ENCODE measurements around the gene USP5.

Gene USP5

DNA sequence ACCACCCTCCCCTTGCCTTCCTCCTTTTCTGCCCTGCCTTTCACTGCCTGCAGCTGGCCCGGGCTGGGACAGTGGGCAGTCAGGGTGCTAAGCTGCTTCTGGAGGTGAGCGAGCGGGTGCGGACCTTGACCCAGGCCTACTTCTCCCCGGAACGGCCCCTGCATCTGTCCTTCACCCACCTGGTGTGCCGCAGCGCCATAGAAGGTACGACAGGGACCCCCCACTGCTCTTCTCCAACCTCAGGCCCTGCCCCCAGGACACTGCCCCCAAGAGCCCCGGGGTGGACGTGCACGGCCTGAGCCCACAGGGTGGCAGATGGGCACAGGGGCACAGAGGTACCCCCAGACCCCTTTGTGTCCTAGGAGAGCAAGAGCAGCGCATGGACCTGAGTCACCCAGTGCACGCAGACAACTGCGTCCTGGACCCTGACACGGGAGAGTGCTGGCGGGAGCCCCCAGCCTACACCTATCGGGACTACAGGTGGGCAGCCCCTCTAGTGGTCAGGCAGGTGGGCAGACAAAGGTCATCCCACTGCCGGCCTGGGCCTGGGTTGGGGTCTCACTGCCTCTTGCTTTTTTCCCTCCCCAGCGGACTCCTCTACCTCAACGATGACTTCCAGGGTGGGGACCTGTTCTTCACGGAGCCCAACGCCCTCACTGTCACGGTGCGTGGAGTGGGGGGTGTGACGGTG lies 14.4 kb upstream of the USP5 start:
- Histone ChIP-seq H3K27ac (ENCODE audit: low read depth, low read length) (no peak overlapping the region), H3K23ac (ENCODE audit: low read length) (no peak overlapping the region), H3K56ac (ENCODE audit: low read length) (no peak overlapping the region), H2AK5ac (ENCODE audit: low read length) (no peak overlapping the region), H3K79me1 (ENCODE audit: low read length) (no peaks in the 10 kb centered on the region), H3K18ac (ENCODE audit: low read length) (no peak overlapping the region), H3K4me1 (ENCODE audit: control insufficient read depth, low read depth, low read length) (no peaks in the 10 kb centered on the region), H2BK15ac (replicated peaks; ENCODE audit: low read depth) (no peak overlapping the region), H3K4me3 (ENCODE audit: low read length) (no peak overlapping the region), H3K9ac (ENCODE audit: low read length) (no peak overlapping the region), H2BK5ac (ENCODE audit: low read length) (no peak overlapping the region), H3K4ac (ENCODE audit: low read depth, low read length) (no peak overlapping the region), H3K27me3 (ENCODE audit: insufficient read depth, low read length, poor library complexity) (no peaks in the 10 kb centered on the region), H3K36me3 (ENCODE audit: control insufficient read depth, insufficient read depth, low read length) (peaks cover 18% of the 10 kb centered on the region), H4K8ac (ENCODE audit: low read depth, low read length) (no peak overlapping the region), H3K79me2 (ENCODE audit: control insufficient read depth, insufficient read depth, low read length) (no peaks in the 10 kb centered on the region), H4K5ac (ENCODE audit: low read length) (no peak overlapping the region), H3K4me2 (ENCODE audit: low read length) (no peak overlapping the region), H2BK120ac (ENCODE audit: low read depth, low read length) (no peak overlapping the region)
- WGBS (ENCODE audit: extremely low coverage, insufficient coverage, low lambda C conversion rate) = no CpG with 5 or more reads among the region's 26 CpGs
- DNase-seq = no peak

DNA sequence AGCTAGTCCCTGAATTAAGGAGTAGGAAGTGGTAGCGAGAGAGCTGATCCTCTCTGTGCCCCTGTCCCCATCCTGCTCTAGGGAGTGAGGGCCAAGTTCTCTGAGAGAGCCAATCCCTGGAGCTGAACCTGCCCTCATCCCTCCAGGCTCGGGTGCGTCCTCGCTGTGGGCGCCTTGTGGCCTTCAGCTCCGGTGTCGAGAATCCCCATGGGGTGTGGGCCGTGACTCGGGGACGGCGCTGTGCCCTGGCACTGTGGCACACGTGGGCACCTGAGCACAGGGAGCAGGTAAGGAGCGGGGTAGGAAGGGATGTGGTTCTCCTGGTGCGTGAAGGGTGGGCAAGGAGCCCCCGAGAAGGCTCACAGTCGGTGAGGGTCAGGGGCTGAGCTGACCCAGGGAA lies 13.1 kb upstream of the USP5 start:
- WGBS (ENCODE audit: extremely low coverage, insufficient coverage, low lambda C conversion rate) = no CpG with 5 or more reads among the region's 16 CpGs
- H3K27ac ChIP-seq (ENCODE audit: low read depth, low read length) = no peak overlapping the region

DNA sequence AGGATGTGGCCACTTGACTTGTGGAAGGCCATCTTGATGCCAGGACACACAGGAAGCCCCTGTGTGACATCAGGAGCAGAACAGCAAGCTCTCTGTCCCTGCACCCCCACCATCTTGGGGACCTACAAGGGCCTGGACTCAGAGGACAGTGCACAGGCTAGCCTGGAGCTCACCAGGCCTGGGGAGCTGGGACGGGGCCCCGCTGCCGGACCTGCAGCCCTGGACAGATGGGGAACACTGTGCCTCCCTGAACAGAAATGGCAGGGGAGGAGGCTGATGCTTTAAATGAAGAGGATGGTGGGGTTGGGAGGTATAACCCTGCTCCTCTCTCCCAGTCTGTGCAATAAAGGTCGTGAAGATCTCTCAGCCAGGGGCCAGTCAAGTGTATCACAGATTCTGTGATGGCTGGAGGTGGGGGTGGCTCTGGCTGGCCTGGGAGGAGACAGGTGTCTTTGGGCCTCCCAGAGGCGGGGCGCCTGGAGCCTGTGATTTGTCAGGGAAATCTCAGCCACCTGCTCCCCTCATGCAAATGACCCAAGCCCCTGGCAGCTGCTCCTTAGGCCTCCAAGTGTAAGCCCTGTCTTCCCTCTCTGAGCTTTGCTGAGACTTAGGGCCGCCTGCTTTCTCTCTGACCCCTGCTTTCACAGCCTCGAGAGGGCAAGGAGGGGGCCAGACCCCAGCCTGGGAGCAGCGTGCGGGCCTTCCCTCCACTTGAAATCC lies 12.3 kb upstream of the USP5 start:
- Histone ChIP-seq H3K4me3 (ENCODE audit: low read length) (no peak overlapping the region), H3K9ac (ENCODE audit: low read length) (no peak overlapping the region), H3K27ac (ENCODE audit: low read depth, low read length) (no peak overlapping the region), H3K18ac (ENCODE audit: low read length) (no peak overlapping the region), H3K27me3 (ENCODE audit: insufficient read depth, low read length, poor library complexity) (no peaks in the 10 kb centered on the region), H3K79me1 (ENCODE audit: low read length) (no peaks in the 10 kb centered on the region), H2AK5ac (ENCODE audit: low read length) (no peak overlapping the region), H3K4me1 (ENCODE audit: control insufficient read depth, low read depth, low read length) (no peaks in the 10 kb centered on the region), H3K4ac (ENCODE audit: low read depth, low read length) (no peak overlapping the region), H3K36me3 (ENCODE audit: control insufficient read depth, insufficient read depth, low read length) (peaks cover 15% of the 10 kb centered on the region), H4K5ac (ENCODE audit: low read length) (no peak overlapping the region), H3K23ac (ENCODE audit: low read length) (no peak overlapping the region), H4K8ac (ENCODE audit: low read depth, low read length) (no peak overlapping the region), H2BK15ac (replicated peaks; ENCODE audit: low read depth) (no peak overlapping the region), H3K56ac (ENCODE audit: low read length) (no peak overlapping the region), H3K79me2 (ENCODE audit: control insufficient read depth, insufficient read depth, low read length) (no peaks in the 10 kb centered on the region), H3K4me2 (ENCODE audit: low read length) (no peak overlapping the region), H2BK120ac (ENCODE audit: low read depth, low read length) (no peak overlapping the region), H2BK5ac (ENCODE audit: low read length) (no peak overlapping the region)
- WGBS (ENCODE audit: extremely low coverage, insufficient coverage, low lambda C conversion rate) = no CpG with 5 or more reads among the region's 10 CpGs
- DNase-seq = peak; percentile 8

More for the DNA sequence above, 13.1 kb upstream of the USP5 start:
- Histone ChIP-seq H3K56ac (ENCODE audit: low read length) (no peak overlapping the region), H2BK15ac (replicated peaks; ENCODE audit: low read depth) (no peak overlapping the region), H3K23ac (ENCODE audit: low read length) (no peak overlapping the region), H3K9ac (ENCODE audit: low read length) (no peak overlapping the region), H3K36me3 (ENCODE audit: control insufficient read depth, insufficient read depth, low read length) (peaks cover 16% of the 10 kb centered on the region), H3K4me2 (ENCODE audit: low read length) (no peak overlapping the region), H2AK5ac (ENCODE audit: low read length) (no peak overlapping the region), H2BK120ac (ENCODE audit: low read depth, low read length) (no peak overlapping the region), H3K4me1 (ENCODE audit: control insufficient read depth, low read depth, low read length) (no peaks in the 10 kb centered on the region), H2BK5ac (ENCODE audit: low read length) (no peak overlapping the region), H3K4ac (ENCODE audit: low read depth, low read length) (no peak overlapping the region), H4K8ac (ENCODE audit: low read depth, low read length) (no peak overlapping the region), H3K27me3 (ENCODE audit: insufficient read depth, low read length, poor library complexity) (no peaks in the 10 kb centered on the region), H3K18ac (ENCODE audit: low read length) (no peak overlapping the region), H3K4me3 (ENCODE audit: low read length) (no peak overlapping the region), H3K79me1 (ENCODE audit: low read length) (no peaks in the 10 kb centered on the region), H3K79me2 (ENCODE audit: control insufficient read depth, insufficient read depth, low read length) (no peaks in the 10 kb centered on the region), H4K5ac (ENCODE audit: low read length) (no peak overlapping the region)
- no peak for DNase-seq

DNA sequence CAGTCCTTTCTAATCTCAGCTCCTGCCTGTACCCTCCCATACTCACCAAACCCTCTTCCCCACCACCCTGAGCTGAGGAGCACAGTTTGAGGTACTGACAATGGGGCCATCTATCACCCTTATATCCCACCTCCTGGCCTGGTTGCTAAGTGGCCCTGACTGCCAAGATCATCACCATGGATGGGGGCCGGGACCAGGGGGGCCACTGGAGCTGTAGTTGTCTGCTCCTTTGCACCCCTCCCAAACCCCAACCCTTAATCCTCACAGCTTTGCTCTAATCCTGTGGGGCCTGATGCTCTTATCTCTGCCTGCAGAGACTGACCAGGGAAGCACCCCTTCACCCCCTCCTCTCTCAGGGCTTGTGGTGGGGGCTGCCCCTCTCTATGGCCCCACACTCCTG lies 11.6 kb upstream of the USP5 start:
- H2AK5ac ChIP-seq (ENCODE audit: low read length) = no peak overlapping the region
- no peak overlapping the region for H3K4ac ChIP-seq (ENCODE audit: low read depth, low read length)
- H3K4me2 ChIP-seq (ENCODE audit: low read length) = no peak overlapping the region
- H2BK5ac ChIP-seq (ENCODE audit: low read length) = no peak overlapping the region
- H2BK120ac ChIP-seq (ENCODE audit: low read depth, low read length) = no peak overlapping the region
- no peak overlapping the region for H3K9ac ChIP-seq (ENCODE audit: low read length)
- H3K79me2 ChIP-seq (ENCODE audit: control insufficient read depth, insufficient read depth, low read length) = no peaks in the 10 kb centered on the region
- H3K56ac ChIP-seq (ENCODE audit: low read length) = no peak overlapping the region
- peaks cover 19% of the 10 kb centered on the region for H3K36me3 ChIP-seq (ENCODE audit: control insufficient read depth, insufficient read depth, low read length)
- no peaks in the 10 kb centered on the region for H3K79me1 ChIP-seq (ENCODE audit: low read length)
- no peak overlapping the region for H3K18ac ChIP-seq (ENCODE audit: low read length)
- no peaks in the 10 kb centered on the region for H3K4me1 ChIP-seq (ENCODE audit: control insufficient read depth, low read depth, low read length)
- H2BK15ac ChIP-seq (replicated peaks; ENCODE audit: low read depth) = no peak overlapping the region
- no peak overlapping the region for H3K23ac ChIP-seq (ENCODE audit: low read length)
- H3K27me3 ChIP-seq (ENCODE audit: insufficient read depth, low read length, poor library complexity) = no peaks in the 10 kb centered on the region
- H4K8ac ChIP-seq (ENCODE audit: low read depth, low read length) = no peak overlapping the region
- no peak overlapping the region for H3K27ac ChIP-seq (ENCODE audit: low read depth, low read length)
- no CpG with 5 or more reads among the region's 1 CpG for whole genome bisulfite sequencing (ENCODE audit: extremely low coverage, insufficient coverage, low lambda C conversion rate)
- no peak overlapping the region for H4K5ac ChIP-seq (ENCODE audit: low read length)
- H3K4me3 ChIP-seq (ENCODE audit: low read length) = no peak overlapping the region
- no peak for DNase-seq

DNA sequence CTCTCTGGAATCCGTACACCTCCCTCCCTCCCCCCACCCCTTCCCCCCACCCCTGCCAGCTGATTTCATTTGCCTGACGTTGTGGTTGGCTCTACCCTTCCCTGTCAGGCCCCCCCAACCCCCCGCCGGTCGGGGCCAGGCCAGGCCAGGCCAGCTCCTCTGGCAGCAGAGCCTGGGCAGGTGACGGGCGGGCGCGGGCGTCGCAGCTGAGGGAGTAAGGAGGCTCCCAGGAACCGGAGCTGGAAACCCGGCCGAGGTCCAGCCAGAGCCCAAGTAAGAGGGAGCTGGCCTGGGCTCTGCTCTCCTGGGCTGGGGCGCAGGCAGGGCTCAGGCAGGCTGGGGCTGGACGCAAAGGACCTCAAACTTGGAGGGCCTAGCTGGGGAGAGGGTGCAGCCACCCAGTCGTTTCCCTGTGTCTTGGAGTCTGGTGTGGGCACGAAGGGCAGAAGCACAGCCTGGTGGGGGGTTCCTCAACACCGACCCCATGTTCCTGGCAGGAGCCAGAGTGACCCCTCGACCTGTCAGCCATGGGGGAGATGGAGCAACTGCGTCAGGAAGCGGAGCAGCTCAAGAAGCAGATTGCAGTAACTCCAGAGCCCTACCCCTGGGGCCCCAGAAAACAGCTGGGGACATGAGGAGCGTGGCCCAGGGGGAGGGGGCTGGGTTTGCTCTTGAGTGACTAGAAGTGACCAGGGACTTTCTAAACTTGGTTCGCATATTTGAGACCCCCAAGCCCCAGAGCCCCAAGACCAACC lies 11.0 kb upstream of the USP5 start, which contains the start of gene GNB3:
GNB3 (plus strand) TSS at position 165 of the 755 bp plus-strand sequence; CDS start at position 528, 363 bp downstream.
- Histone ChIP-seq H3K4me3 (ENCODE audit: low read length) (no peak within 1 kb of the TSS), H3K9ac (ENCODE audit: low read length) (no peak within 1 kb of the TSS), H3K27ac (ENCODE audit: low read depth, low read length) (no peak within 1 kb of the TSS), H3K4me2 (ENCODE audit: low read length) (no peak within 1 kb of the TSS), H2BK15ac (replicated peaks; ENCODE audit: low read depth) (no peak within 1 kb of the TSS), H3K56ac (ENCODE audit: low read length) (no peak within 1 kb of the TSS), H3K36me3 (ENCODE audit: control insufficient read depth, insufficient read depth, low read length) (peaks cover 19% of the 10 kb centered on the region), H2AK5ac (ENCODE audit: low read length) (no peak within 1 kb of the TSS), H3K18ac (ENCODE audit: low read length) (no peak within 1 kb of the TSS), H3K27me3 (ENCODE audit: insufficient read depth, low read length, poor library complexity) (no peaks in the 10 kb centered on the region), H3K4me1 (ENCODE audit: control insufficient read depth, low read depth, low read length) (no peaks in the 10 kb centered on the region), H2BK5ac (ENCODE audit: low read length) (no peak within 1 kb of the TSS), H4K8ac (ENCODE audit: low read depth, low read length) (no peak within 1 kb of the TSS), H3K79me1 (ENCODE audit: low read length) (no peaks in the 10 kb centered on the region), H3K79me2 (ENCODE audit: control insufficient read depth, insufficient read depth, low read length) (no peaks in the 10 kb centered on the region), H3K23ac (ENCODE audit: low read length) (no peak within 1 kb of the TSS), H4K5ac (ENCODE audit: low read length) (no peak within 1 kb of the TSS), H3K4ac (ENCODE audit: low read depth, low read length) (no peak within 1 kb of the TSS), H2BK120ac (ENCODE audit: low read depth, low read length) (no peak within 1 kb of the TSS)
- no CpG with 5 or more reads among the region's 24 CpGs for WGBS (ENCODE audit: extremely low coverage, insufficient coverage, low lambda C conversion rate)
- DNase-seq = no peak

Measured in mesendoderm (in vitro differentiated cells).